Measurements from ENCODE around the gene HENMT1.

DNA sequence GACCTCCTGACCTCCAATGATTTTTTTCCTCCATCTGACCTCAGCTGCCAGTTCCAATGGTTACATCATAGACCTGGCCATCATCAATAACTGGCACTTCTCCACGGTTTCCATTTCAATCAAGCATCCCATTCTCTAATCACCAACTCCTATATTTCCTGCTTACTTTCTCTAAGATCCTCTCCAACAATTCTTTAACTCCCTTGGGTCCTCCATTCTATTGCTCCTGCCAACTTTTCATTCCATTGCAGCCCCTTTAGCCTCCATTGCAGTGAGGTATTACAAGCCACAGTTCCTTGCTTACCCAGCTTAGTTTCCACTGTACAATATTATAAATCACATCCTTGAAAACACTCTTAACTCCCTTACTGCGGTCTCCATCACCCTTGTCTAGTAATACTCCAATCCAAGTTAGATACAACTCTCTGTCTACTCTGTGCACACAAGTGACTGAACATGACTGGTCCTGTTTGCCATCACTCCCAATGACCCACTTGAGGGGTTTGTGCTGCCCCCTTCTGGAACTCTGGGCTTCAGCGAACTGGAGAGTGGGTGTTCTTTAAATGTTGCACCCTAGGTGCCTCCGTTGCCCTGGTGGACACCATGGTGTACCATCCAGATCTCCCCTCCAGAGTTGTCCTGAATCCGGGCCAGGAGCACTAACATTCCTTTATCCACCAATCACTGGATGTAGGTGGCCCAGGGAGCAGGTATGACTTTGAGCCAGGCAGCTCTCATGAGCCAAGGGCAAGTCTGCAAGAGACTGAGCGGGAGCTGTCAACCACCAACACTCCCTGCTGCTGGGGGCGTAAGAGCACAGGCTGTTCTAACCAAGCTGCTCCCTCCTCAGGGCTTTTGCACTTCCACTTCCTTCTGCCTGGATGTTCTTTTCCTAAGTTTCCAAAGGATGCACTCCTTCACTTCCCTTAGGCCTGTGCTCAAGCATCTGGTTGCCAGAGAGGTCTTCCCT lies 48.1 kb upstream of the HENMT1 start:
- TF ChIP-seq, protein P1, sequence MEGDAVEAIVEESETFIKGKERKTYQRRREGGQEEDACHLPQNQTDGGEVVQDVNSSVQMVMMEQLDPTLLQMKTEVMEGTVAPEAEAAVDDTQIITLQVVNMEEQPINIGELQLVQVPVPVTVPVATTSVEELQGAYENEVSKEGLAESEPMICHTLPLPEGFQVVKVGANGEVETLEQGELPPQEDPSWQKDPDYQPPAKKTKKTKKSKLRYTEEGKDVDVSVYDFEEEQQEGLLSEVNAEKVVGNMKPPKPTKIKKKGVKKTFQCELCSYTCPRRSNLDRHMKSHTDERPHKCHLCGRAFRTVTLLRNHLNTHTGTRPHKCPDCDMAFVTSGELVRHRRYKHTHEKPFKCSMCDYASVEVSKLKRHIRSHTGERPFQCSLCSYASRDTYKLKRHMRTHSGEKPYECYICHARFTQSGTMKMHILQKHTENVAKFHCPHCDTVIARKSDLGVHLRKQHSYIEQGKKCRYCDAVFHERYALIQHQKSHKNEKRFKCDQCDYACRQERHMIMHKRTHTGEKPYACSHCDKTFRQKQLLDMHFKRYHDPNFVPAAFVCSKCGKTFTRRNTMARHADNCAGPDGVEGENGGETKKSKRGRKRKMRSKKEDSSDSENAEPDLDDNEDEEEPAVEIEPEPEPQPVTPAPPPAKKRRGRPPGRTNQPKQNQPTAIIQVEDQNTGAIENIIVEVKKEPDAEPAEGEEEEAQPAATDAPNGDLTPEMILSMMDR (tag by site-specific recombination; IDR thresholded peaks at IDR 0.05) = no peak
- TF ChIP-seq, protein P2, sequence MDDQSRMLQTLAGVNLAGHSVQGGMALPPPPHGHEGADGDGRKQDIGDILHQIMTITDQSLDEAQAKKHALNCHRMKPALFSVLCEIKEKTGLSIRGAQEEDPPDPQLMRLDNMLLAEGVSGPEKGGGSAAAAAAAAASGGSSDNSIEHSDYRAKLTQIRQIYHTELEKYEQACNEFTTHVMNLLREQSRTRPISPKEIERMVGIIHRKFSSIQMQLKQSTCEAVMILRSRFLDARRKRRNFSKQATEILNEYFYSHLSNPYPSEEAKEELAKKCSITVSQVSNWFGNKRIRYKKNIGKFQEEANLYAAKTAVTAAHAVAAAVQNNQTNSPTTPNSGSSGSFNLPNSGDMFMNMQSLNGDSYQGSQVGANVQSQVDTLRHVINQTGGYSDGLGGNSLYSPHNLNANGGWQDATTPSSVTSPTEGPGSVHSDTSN (CRISPR knock-in tag; IDR thresholded peaks at IDR 0.05) = no peak
- TF ChIP-seq YY1 (tag by site-specific recombination; IDR thresholded peaks at IDR 0.05) (no peak), ZNF776 (tag by site-specific recombination; IDR thresholded peaks at IDR 0.05; ENCODE audit: borderline replicate concordance) (no peak), ZNF404 (tag by site-specific recombination; IDR thresholded peaks at IDR 0.05) (no peak), GLI2 (tag by site-specific recombination; IDR thresholded peaks at IDR 0.05; ENCODE audit: borderline replicate concordance, low read depth) (no peak)
- TF ChIP-seq, protein P3, sequence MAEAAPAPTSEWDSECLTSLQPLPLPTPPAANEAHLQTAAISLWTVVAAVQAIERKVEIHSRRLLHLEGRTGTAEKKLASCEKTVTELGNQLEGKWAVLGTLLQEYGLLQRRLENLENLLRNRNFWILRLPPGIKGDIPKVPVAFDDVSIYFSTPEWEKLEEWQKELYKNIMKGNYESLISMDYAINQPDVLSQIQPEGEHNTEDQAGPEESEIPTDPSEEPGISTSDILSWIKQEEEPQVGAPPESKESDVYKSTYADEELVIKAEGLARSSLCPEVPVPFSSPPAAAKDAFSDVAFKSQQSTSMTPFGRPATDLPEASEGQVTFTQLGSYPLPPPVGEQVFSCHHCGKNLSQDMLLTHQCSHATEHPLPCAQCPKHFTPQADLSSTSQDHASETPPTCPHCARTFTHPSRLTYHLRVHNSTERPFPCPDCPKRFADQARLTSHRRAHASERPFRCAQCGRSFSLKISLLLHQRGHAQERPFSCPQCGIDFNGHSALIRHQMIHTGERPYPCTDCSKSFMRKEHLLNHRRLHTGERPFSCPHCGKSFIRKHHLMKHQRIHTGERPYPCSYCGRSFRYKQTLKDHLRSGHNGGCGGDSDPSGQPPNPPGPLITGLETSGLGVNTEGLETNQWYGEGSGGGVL (tag by site-specific recombination; IDR thresholded peaks at IDR 0.05) = no peak

Measured in HEK293 (cell line).